ENCODE measurements around the gene LRCOL1. TPM values are rescaled to one million over a fixed set of nuclear protein-coding genes. Genes with fewer than 3 reads are reported as not detected.

The LRCOL1 gene
- polyA plus RNA-seq, 1 donor from 2014 or later = not detected

GRCh38 chr12:132625731-132626430, 15.5 kb upstream of the LRCOL1 start:
- Mint-ChIP-seq H3K27me3 (peaks cover 2% of the 10 kb centered on the region), H3K4me3 (no peak overlapping the region), H3K9me3 (no peaks in the 10 kb centered on the region), H3K36me3 (peaks cover 3% of the 10 kb centered on the region), H3K27ac (no peak overlapping the region), H3K4me1 (no peaks in the 10 kb centered on the region)

- Mint-ChIP-seq H3K4me3 (no peak overlapping the region), H3K4me1 (no peaks in the 10 kb centered on the region), H3K36me3 (peaks cover 2% of the 10 kb centered on the region), H3K27ac (no peak overlapping the region), H3K9me3 (no peaks in the 10 kb centered on the region), H3K27me3 (peaks cover 5% of the 10 kb centered on the region)
Observed at GRCh38 chr12:132624910-132625630, 14.7 kb upstream of the LRCOL1 start.

GRCh38 chr12:132624186-132624855, 13.9 kb upstream of the LRCOL1 start:
- Mint-ChIP-seq H3K27me3 (peaks cover 6% of the 10 kb centered on the region), H3K4me1 (no peaks in the 10 kb centered on the region), H3K36me3 (peaks cover 2% of the 10 kb centered on the region), H3K9me3 (no peaks in the 10 kb centered on the region), H3K4me3 (no peak overlapping the region), H3K27ac (no peak overlapping the region)

GRCh38 chr12:132623072-132623869, 12.9 kb upstream of the LRCOL1 start:
- H3K27ac Mint-ChIP-seq = no peak overlapping the region
- H3K36me3 Mint-ChIP-seq = no peaks in the 10 kb centered on the region
- H3K9me3 Mint-ChIP-seq = no peaks in the 10 kb centered on the region
- H3K4me3 Mint-ChIP-seq = peak overlapping the region in 1 of 4 donors; percentile 65
- no peaks in the 10 kb centered on the region for H3K4me1 Mint-ChIP-seq
- H3K27me3 Mint-ChIP-seq = peaks cover 6% of the 10 kb centered on the region

GRCh38 chr12:132622437-132623071, 12.2 kb upstream of the LRCOL1 start:
- Mint-ChIP-seq H3K9me3 (peaks cover 1 to 4% (median 3%) of the 10 kb centered on the region in 3 donors), H3K27ac (no peak overlapping the region), H3K27me3 (peaks cover 9% of the 10 kb centered on the region), H3K36me3 (no peaks in the 10 kb centered on the region), H3K4me3 (no peak overlapping the region), H3K4me1 (peaks cover 0 to 4% (median 2%) of the 10 kb centered on the region in 3 donors)

GRCh38 chr12:132621657-132622435, 11.5 kb upstream of the LRCOL1 start:
- H3K4me1 Mint-ChIP-seq = peaks cover 0 to 5% (median 2%) of the 10 kb centered on the region in 3 donors
- peaks cover 1 to 4% (median 3%) of the 10 kb centered on the region in 3 donors for H3K9me3 Mint-ChIP-seq
- no peaks in the 10 kb centered on the region for H3K36me3 Mint-ChIP-seq
- H3K27ac Mint-ChIP-seq = no peak overlapping the region
- peaks cover 15% of the 10 kb centered on the region for H3K27me3 Mint-ChIP-seq
- no peak overlapping the region for H3K4me3 Mint-ChIP-seq

GRCh38 chr12:132620899-132621656, 10.7 kb upstream of the LRCOL1 start:
- Mint-ChIP-seq H3K27ac (no peak overlapping the region), H3K9me3 (peaks cover 1 to 4% (median 3%) of the 10 kb centered on the region in 3 donors), H3K4me3 (peak overlapping the region in 1 of 4 donors; percentile 65), H3K27me3 (peaks cover 15% of the 10 kb centered on the region), H3K36me3 (no peaks in the 10 kb centered on the region), H3K4me1 (peaks cover 0 to 5% (median 2%) of the 10 kb centered on the region in 3 donors)

GRCh38 chr12:132620113-132620898, 9.9 kb upstream of the LRCOL1 start:
- H3K27me3 Mint-ChIP-seq = peaks cover 18% of the 10 kb centered on the region
- no peak overlapping the region for H3K4me3 Mint-ChIP-seq
- peaks cover 1 to 4% (median 3%) of the 10 kb centered on the region in 3 donors for H3K9me3 Mint-ChIP-seq
- no peak overlapping the region for H3K27ac Mint-ChIP-seq
- H3K4me1 Mint-ChIP-seq = peaks cover 0 to 5% (median 2%) of the 10 kb centered on the region in 3 donors
- no peaks in the 10 kb centered on the region for H3K36me3 Mint-ChIP-seq

- no peak overlapping the region for H3K4me3 Mint-ChIP-seq
- H3K27me3 Mint-ChIP-seq = peaks cover 21% of the 10 kb centered on the region
- H3K27ac Mint-ChIP-seq = no peak overlapping the region
- peaks cover 1 to 4% (median 3%) of the 10 kb centered on the region in 3 donors for H3K9me3 Mint-ChIP-seq
- peaks cover 0 to 11% (median 7%) of the 10 kb centered on the region in 3 donors for H3K4me1 Mint-ChIP-seq
- no peaks in the 10 kb centered on the region for H3K36me3 Mint-ChIP-seq
Observed at GRCh38 chr12:132619386-132620112, 9.2 kb upstream of the LRCOL1 start.

- peaks cover 21% of the 10 kb centered on the region for H3K27me3 Mint-ChIP-seq
Observed at GRCh38 chr12:132619071-132619385, 8.6 kb upstream of the LRCOL1 start.

GRCh38 chr12:132618683-132619043, 8.3 kb upstream of the LRCOL1 start, which contains the start of gene P2RX2:
Gene P2RX2 (plus strand): TSS chr12:132618776. CDS start chr12:132618817, 41 bp downstream.
- Mint-ChIP-seq H3K4me3 (peak within 1 kb of the TSS; percentile 15 to 77 (median 32)), H3K9me3 (peaks cover 1 to 4% (median 3%) of the 10 kb centered on the region in 3 donors), H3K27me3 (peaks cover 21% of the 10 kb centered on the region), H3K4me1 (peaks cover 0 to 11% (median 7%) of the 10 kb centered on the region in 3 donors), H3K27ac (peak within 1 kb of the TSS in 2 of 3 donors; percentile 17 to 64), H3K36me3 (no peaks in the 10 kb centered on the region)

More at GRCh38 chr12:132619071-132619385, 8.6 kb upstream of the LRCOL1 start:
- H3K9me3 Mint-ChIP-seq = peaks cover 1 to 4% (median 3%) of the 10 kb centered on the region in 3 donors
- no peaks in the 10 kb centered on the region for H3K36me3 Mint-ChIP-seq
- H3K4me1 Mint-ChIP-seq = peaks cover 0 to 11% (median 7%) of the 10 kb centered on the region in 3 donors
- no peak overlapping the region for H3K27ac Mint-ChIP-seq
- no peak overlapping the region for H3K4me3 Mint-ChIP-seq

All from IgD-negative memory B cell (primary cell).